HL-60/S4 (cell line): ENCODE results near the gene DEUP1.
"Not testable (repeated sequence)": the region's sequence is repeated elsewhere in the genome, so short reads cannot be mapped to it uniquely, and the experiment has no call there.

Experiments used
- in situ Hi-C: fragments of 300-500 bp; cut with MboI; formaldehyde crosslinking; loops from 2 replicates; pipeline ENCODE4 v1.14.3; 2022; ENCODE audit warnings: low sequenced_read_pairs

The DEUP1 gene, protein sequence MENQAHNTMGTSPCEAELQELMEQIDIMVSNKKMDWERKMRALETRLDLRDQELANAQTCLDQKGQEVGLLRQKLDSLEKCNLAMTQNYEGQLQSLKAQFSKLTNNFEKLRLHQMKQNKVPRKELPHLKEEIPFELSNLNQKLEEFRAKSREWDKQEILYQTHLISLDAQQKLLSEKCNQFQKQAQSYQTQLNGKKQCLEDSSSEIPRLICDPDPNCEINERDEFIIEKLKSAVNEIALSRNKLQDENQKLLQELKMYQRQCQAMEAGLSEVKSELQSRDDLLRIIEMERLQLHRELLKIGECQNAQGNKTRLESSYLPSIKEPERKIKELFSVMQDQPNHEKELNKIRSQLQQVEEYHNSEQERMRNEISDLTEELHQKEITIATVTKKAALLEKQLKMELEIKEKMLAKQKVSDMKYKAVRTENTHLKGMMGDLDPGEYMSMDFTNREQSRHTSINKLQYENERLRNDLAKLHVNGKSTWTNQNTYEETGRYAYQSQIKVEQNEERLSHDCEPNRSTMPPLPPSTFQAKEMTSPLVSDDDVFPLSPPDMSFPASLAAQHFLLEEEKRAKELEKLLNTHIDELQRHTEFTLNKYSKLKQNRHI

DNA sequence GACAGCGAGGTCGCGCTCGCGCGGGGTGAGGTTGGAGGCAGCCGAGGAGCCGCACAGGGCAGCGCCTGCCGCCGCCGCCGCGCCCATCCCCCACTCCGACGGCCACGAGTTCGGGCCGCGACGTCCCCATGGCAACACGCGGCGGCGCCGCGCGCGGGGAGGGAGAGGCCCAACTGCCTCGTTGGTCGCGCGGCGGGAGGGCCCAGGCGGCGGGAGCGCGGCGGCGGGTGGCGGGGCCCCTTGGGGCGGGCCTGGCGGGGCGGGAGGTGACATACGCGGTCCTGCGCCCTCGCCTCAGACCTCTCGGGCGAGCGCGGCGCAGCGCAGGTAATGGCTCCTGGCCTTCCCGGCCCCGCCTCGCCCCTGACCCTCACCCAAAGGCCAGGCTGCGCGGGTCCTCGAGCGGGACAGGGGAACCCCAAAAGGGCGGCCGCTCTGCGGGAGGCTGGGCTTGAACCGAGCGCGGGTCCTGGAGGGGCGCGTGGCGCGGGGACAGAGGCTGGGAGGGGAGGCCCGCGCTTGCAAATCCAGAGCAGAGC lies at the start of gene DEUP1:
DEUP1 (plus strand) TSS at position 297 of the 539 bp plus-strand sequence. CDS start 1,518 bp downstream, outside the sequence.
- in situ Hi-C loops, result no loop called here

- in situ Hi-C loops, result no loop called here
Observed at GRCh38 chr11:93285430-93285829, 45.1 kb upstream of the DEUP1 start.

DNA sequence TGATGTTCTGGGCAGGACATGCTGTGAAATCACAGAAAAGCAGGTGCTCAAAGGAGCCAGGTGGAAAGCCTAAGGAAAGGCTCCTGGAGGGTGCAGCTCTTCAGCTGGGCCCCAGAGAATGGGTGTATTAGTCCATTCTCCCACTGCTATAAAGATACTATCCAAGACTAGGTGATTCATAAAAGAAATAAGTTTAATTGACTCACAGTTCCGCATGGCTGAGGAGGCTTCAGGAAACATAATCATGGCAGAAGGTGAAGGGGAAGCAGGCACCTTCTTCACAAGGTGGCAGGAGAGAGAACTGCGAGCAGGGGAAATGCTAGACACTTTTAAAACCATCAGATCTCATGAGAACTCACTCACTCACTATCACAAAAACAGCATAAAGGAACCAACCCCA lies 43.1 kb upstream of the DEUP1 start:
- in situ Hi-C loops, result no loop called here

GRCh38 chr11:93288079-93288478 lies 42.5 kb upstream of the DEUP1 start:
- in situ Hi-C loops, result no loop called here

DNA sequence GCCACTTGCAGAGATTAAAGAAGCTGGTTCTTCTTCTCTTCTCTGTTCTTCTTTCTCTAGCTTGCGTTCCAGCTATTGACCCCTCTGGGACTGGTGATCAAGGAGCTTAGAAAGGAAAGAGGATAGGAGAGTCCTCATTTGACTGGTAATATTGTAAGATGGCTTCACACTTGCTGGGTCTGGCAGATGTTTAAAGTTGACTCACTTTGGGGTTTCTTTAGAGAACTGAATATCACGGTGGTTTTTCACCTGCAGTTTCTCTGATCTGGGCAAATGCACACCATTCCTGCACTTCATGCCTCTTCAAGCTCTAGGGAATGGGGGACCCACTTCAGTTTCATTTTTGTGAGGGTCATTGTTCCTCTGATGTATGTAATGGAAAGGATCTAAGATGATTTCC lies 41.8 kb upstream of the DEUP1 start:
- in situ Hi-C loops, result no loop called here

DNA sequence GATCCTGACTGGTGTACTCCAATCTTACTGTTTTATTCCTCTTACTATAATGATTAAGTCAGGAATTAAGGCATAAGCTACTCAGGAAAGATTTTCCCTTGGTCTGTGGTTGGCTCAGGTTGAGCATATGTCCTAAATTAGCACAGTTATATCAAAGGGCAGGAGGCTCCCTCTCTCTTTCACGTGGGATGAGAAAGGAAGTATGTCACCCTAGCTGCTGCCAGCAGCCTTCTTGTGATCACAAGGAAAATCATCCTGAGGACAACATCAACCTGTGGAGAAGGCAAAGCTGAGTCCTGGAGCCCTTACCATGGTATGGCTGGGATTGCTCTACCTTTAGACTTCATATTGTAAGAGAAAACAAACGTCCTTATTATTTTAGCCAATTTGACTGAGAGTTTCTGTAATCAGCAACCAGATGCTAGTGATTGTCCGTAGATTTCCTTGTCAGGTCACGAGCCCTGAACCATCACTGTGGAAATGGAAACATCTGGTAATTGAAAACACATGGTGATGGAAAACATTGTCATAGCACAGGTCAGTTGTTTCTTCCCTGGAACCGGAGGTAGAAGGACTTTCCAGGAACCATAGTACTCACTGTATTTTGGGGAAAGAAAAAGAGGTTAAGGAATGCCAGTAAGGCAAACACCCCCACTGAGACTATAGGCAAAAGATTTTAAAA lies 40.6 kb upstream of the DEUP1 start:
- in situ Hi-C loops, result no loop called here

DNA sequence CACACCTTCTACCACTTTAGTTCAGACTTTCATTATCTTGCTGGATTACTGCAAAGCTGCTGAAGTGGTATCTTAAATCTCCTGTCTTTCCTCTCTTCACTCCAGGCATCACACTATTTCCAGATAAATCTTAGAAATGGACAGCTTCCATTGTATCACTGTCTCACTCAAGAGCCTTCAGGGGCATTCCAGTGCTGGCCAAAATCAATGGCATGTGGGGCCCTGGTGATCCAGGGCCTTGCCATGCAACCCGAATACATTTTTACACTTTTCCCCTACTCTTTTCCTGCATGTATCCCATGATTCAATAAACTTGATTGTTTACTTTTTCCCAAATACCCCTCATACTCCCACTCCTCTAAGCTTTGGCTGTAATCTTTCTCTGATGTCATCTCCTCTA lies 39.4 kb upstream of the DEUP1 start:
- in situ Hi-C loops, result no loop called here

- in situ Hi-C loops, result no loop called here
Observed at GRCh38 chr11:93291898-93292297, 38.6 kb upstream of the DEUP1 start.

GRCh38 chr11:93295921-93296575 lies 34.5 kb upstream of the DEUP1 start:
- in situ Hi-C loops, result no loop called here

DNA sequence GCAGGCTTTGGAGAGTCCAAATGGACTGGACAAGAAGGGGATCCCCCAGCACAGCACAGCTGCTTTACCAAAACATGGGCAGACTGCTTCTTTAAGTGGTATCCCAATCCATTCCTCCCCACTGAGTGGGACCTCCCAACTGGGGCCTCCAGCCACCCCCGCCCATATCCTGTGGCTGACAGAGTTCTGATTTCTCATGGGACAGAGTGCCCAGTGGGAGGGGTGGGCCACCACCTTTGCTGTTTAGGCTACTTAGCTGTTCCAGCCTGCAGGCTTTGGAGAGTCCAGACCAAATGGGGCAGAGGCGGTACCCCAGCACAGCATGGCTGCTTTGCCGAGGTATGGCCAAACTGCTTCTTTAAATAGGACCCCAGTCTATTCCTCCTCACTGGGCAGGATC lies 26.9 kb upstream of the DEUP1 start:
- in situ Hi-C loops, result no loop called here

GRCh38 chr11:93314399-93314798 lies 16.1 kb upstream of the DEUP1 start:
- in situ Hi-C loops, result not testable (repeated sequence)

- in situ Hi-C loops, result no loop called here
Observed at GRCh38 chr11:93319224-93319839, 11.2 kb upstream of the DEUP1 start.

DNA sequence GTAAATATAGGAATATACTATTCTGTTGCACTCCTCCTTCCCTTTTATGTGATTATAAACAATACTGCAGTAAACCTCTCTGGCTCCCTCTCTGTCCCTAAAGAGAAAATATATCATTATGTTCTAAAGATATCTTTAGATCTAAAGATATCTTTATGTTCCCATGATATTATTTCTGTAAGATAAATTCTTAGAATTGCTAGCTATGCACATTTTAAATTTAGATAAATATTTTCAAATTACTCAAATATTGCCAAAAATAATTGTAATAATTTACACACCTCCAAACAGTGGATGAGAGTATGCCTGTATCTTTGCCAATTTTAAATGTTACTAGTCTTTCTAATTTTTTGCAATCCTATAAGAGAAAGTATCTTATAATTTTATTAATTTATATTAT lies 10.3 kb upstream of the DEUP1 start:
- in situ Hi-C loops, result no loop called here

- in situ Hi-C loops, result no loop called here
Observed at GRCh38 chr11:93322207-93322606, 8.3 kb upstream of the DEUP1 start.

GRCh38 chr11:93323747-93324146 lies 6.8 kb upstream of the DEUP1 start:
- in situ Hi-C loops, result no loop called here

- in situ Hi-C loops, result no loop called here
Observed at GRCh38 chr11:93324500-93324899, 6.0 kb upstream of the DEUP1 start.

DNA sequence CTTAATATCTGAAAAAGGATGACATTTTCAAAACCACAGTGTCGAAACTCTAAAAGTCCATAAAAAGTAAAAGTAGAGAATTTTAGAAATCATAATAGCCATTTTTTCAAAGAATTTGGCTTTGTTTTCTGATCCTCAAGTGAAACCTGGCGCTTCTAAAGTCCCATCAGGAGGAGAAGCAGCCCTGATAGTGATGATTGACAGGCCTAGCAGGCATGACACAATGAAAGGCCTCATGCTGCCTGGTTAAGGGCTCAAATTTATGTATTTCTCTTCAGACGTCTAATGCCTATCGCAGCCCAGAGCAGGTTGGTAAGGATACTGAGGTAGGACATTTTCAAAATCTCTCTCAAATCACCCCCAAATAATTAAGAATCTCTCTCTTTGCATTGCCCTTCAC lies 3.9 kb upstream of the DEUP1 start:
- in situ Hi-C loops, result no loop called here

GRCh38 chr11:93329936-93330445 lies 551 bp upstream of the DEUP1 start:
- in situ Hi-C loops, result no loop called here

DNA sequence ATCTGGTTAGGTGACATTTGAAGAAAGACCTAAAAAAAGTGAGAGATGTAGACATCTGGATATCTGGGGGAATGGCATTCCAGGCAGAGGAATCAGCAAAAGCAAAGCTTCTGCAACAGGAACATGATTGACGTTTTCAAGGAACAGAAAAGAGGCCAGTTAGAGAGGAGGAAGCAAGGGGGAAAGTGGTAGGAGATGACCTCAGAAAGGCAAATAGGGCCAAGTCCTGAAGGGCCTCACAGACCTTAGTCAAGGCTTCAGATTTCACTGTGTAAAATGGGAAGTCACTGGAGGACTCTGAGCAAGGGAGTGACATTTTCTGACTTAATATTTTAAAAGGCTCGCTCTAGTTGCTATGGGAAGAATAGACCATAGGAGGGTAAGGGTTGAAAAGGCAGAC lies 9.7 kb downstream of the DEUP1 start:
- in situ Hi-C loops, result no loop called here

DNA sequence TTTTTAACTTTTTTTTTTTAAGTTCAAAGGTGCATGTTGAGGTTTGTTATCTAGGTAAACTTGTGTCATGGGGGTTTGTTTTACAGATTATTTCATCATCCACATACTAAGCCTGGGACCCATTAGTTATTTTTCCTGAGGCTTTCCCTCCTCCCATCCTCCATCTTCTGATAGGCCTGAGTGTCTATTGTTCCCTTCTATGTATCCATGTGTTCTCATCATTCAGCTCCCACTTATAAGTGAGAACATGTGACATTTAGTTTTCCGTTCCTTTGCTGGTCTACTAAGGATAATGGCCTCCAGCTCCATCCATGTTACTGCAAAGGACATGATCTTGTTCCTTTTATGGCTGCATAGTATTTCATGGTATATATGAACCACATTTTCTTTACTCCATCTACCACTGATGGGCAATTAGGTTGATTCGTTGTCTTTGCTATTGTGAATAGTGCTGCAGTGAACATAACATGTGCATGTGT lies 14.4 kb downstream of the DEUP1 start:
- in situ Hi-C loops, result no loop called here
